OCI-LY3 (cell line): ENCODE results near the gene INTS6L.

Source experiments
- H2AFZ ChIP-seq: fragments of 200-600, 300-600 bp; shearing (Covaris generic); 2 replicates; pipeline ENCODE4 v1.6.0; 2014; ENCODE audit warnings: antibody characterized with exemption, low read depth, low read length
- H3K27ac ChIP-seq: fragments of 200-600, 300-600 bp; sonication (generic); 2 replicates; pipeline ENCODE4 v1.5.1; 2014; ENCODE audit warnings: mild to moderate bottlenecking, low read length, moderate library complexity, mixed read lengths
- H3K27me3 ChIP-seq: fragments of 200-600, 300-600 bp; sonication (generic); 2 replicates; pipeline ENCODE4 v1.6.1; 2014; ENCODE audit warnings: low read depth, low read length, mixed read lengths
- H3K36me3 ChIP-seq: fragments of 200-600, 300-600 bp; sonication (generic); replicated peaks from 2 replicates; pipeline ENCODE3; 2014; ENCODE audit warnings: low read depth, low read length, mixed read lengths
- H3K4me1 ChIP-seq: fragments of 300-600, 200-600 bp; sonication (generic); 2 replicates; pipeline ENCODE4 v1.6.1; 2014; ENCODE audit warnings: low read length, mixed read lengths
- H3K4me2 ChIP-seq: fragments of 200-600, 300-600 bp; sonication (generic); 2 replicates; pipeline ENCODE4 v1.6.1; 2014; ENCODE audit warnings: low read length, mixed read lengths
- H3K4me3 ChIP-seq: fragments of 300-600, 200-600 bp; sonication (generic); 2 replicates; pipeline ENCODE4 v1.5.1; 2014; ENCODE audit warnings: antibody characterized with exemption, mild to moderate bottlenecking, low read length, moderate library complexity
- H3K79me2 ChIP-seq: fragments of 300-600, 200-600 bp; shearing (Covaris generic); 2 replicates; pipeline ENCODE4 v1.6.1; 2014; ENCODE audit warnings: mild to moderate bottlenecking, low read length, mixed read lengths
- H3K9ac ChIP-seq: fragments of 300-600, 200-600 bp; shearing (Covaris generic); 2 replicates; pipeline ENCODE4 v1.6.0; 2014; ENCODE audit warnings: mild to moderate bottlenecking, low read length, moderate library complexity
- H3K9me3 ChIP-seq: fragments of 200-600, 300-600 bp; shearing (Covaris generic); 2 replicates; pipeline ENCODE4 v1.6.1; 2014; ENCODE audit warnings: low read length, mixed read lengths; ENCODE audit not compliant: insufficient read depth
- H4K20me1 ChIP-seq: fragments of 200-600, 300-600 bp; sonication (generic); 2 replicates; pipeline ENCODE4 v1.6.1; 2016; ENCODE audit warnings: low read length, mixed read lengths; ENCODE audit not compliant: insufficient read depth
- EZH2phosphoT487 ChIP-seq: fragments of 200-600 bp; shearing (Covaris generic); IDR thresholded peaks from 2 replicates; pipeline ENCODE4 v1.6.1; 2018; ENCODE audit warnings: antibody characterized with exemption, mixed run types, low read depth
- TF ChIP-seq, protein P1 (sequence below): fragments of 200-600, 300-600 bp; sonication (generic); IDR thresholded peaks from 2 replicates; pipeline ENCODE4 v1.5.1; 2014; ENCODE audit warnings: antibody characterized with exemption, low read length, low read depth

INTS6L gene, protein sequence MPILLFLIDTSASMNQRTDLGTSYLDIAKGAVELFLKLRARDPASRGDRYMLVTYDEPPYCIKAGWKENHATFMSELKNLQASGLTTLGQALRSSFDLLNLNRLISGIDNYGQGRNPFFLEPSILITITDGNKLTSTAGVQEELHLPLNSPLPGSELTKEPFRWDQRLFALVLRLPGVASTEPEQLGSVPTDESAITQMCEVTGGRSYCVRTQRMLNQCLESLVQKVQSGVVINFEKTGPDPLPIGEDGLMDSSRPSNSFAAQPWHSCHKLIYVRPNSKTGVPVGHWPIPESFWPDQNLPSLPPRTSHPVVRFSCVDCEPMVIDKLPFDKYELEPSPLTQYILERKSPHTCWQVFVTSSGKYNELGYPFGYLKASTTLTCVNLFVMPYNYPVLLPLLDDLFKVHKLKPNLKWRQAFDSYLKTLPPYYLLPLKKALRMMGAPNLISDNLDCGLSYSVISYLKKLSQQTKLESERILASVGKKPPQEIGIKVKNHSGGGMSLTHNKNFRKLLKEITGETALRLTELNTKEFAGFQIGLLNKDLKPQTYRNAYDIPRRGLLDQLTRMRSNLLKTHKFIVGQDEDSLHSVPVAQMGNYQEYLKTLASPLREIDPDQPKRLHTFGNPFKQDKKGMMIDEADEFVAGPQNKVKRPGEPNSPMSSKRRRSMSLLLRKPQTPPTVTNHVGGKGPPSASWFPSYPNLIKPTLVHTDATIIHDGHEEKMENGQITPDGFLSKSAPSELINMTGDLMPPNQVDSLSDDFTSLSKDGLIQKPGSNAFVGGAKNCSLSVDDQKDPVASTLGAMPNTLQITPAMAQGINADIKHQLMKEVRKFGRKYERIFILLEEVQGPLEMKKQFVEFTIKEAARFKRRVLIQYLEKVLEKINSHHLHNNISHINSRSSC

DNA sequence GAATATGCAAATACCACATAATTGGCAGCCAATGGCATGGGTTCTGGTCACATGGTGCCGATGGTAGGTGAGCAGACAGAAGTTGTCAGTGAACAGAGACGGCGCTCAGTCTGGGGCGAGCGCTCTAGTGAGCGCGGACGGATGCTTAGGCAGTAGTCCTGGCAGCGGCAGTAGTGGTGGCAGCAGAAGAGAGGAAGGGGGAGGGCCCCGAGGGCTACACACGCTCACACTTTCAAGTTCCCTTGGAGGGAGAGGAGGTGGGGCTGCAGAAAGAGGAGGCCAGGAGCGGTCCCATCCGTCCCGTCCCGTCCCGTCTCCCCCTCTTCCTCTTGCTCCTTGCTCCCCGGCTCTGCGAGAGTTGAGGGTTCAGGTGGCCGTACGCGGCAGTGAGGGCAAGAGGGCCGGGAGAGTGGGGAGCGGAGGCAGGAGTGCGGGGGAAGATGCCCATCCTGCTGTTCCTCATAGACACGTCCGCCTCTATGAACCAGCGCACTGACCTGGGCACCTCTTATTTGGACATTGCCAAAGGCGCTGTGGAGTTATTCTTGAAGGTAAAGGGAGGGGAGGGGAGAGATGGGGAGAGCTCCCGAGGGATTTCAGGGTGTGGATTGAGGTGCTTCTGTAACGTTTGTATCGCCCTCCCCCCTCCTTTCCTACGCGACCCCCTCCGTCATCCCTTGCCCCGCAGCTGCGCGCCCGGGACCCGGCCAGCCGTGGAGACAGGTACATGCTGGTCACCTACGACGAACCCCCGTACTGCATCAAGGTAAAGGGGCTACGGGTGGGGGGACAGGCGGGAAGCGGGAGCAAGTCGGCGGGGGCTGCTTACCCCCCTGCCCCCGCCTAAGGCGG, at the start of gene INTS6L:
INTS6L (plus strand) TSS at position 108 of the 852 bp plus-strand sequence; CDS start at position 441, 333 bp downstream.
- Histone ChIP-seq H3K79me2 (peaks cover 6% of the 10 kb centered on the region), H3K4me1 (peaks cover 7% of the 10 kb centered on the region), H3K27me3 (no peaks in the 10 kb centered on the region), H3K27ac (peak within 1 kb of the TSS; percentile 87), H3K9me3 (no peaks in the 10 kb centered on the region), H3K4me2 (peak within 1 kb of the TSS; percentile 95), H3K4me3 (peak within 1 kb of the TSS; percentile 94), H4K20me1 (no peaks in the 10 kb centered on the region), H3K9ac (peak within 1 kb of the TSS; percentile 93), H3K36me3 (peaks cover 3% of the 10 kb centered on the region), H2AFZ (peak within 1 kb of the TSS; percentile 94)
- TF ChIP-seq, protein P1, sequence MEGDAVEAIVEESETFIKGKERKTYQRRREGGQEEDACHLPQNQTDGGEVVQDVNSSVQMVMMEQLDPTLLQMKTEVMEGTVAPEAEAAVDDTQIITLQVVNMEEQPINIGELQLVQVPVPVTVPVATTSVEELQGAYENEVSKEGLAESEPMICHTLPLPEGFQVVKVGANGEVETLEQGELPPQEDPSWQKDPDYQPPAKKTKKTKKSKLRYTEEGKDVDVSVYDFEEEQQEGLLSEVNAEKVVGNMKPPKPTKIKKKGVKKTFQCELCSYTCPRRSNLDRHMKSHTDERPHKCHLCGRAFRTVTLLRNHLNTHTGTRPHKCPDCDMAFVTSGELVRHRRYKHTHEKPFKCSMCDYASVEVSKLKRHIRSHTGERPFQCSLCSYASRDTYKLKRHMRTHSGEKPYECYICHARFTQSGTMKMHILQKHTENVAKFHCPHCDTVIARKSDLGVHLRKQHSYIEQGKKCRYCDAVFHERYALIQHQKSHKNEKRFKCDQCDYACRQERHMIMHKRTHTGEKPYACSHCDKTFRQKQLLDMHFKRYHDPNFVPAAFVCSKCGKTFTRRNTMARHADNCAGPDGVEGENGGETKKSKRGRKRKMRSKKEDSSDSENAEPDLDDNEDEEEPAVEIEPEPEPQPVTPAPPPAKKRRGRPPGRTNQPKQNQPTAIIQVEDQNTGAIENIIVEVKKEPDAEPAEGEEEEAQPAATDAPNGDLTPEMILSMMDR, result no peak
- TF ChIP-seq EZH2phosphoT487, result no peak

DNA sequence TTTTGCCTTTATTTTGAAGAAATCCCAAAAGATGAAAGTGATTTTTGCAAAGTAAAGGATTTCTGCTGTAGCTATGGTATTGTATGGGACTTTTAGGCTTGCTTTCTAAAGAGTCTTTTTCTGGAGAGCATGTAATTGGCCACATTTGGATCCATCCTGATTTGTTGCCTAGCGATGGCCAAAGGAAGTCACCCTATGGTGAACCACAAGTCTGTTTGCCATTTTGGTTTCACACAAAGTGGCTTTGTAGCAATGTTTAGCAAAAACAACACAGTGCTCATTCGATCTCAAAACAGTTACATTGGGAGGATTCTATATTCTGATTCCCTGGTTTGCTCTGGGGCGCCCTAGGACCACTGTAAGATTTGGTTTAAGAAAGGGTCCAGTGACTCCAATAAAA, 44.1 kb upstream of the INTS6L start:
- no peaks in the 10 kb centered on the region for H3K36me3 ChIP-seq
- no peaks in the 10 kb centered on the region for H4K20me1 ChIP-seq
- no peak overlapping the region for H3K27ac ChIP-seq
- no peaks in the 10 kb centered on the region for H3K79me2 ChIP-seq
- H2AFZ ChIP-seq, result no peak overlapping the region
- H3K4me3 ChIP-seq, result no peak overlapping the region
- no peak overlapping the region for H3K4me2 ChIP-seq
- no peak overlapping the region for H3K9ac ChIP-seq
- TF ChIP-seq, protein P1, result no peak
- TF ChIP-seq EZH2phosphoT487, result no peak
- H3K27me3 ChIP-seq, result peaks cover 4% of the 10 kb centered on the region; the same call in 1 of the 2 replicates
- H3K4me1 ChIP-seq, result no peaks in the 10 kb centered on the region
- no peaks in the 10 kb centered on the region for H3K9me3 ChIP-seq

DNA sequence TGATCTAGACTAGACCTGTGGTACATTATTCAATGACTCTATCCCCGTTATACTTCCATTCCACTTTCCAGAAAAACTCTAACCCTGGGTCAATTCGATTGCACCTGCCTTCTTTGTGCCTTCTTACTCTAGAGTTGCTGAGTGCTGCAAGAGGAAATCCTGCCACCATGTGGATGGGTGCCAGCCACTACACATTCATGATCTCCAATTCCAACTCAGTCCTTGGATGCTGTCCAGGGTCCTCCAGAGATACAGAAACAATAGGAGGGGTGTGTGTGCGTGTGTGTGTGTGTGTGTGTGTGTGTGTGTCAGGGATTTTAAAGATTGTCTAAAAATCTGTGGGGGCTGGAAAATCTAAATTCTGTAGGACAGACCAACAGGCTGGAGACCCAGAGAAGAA, 42.9 kb upstream of the INTS6L start:
- Histone ChIP-seq H3K27ac (no peak overlapping the region), H3K27me3 (0 out of 2 replicates have a peak, but pooled peaks cover 3% of the 10 kb centered on the region), H3K79me2 (no peaks in the 10 kb centered on the region), H3K4me1 (no peaks in the 10 kb centered on the region), H3K9me3 (no peaks in the 10 kb centered on the region), H3K9ac (no peak overlapping the region), H3K4me3 (no peak overlapping the region), H4K20me1 (no peaks in the 10 kb centered on the region), H3K4me2 (no peak overlapping the region), H3K36me3 (no peaks in the 10 kb centered on the region), H2AFZ (no peak overlapping the region)
- TF ChIP-seq EZH2phosphoT487, result no peak
- TF ChIP-seq, protein P1, result peak; percentile 71
